H9 (cell line): Measurements from ENCODE around the gene ANKZF1. TPM values are rescaled to one million over a fixed set of nuclear protein-coding genes. Genes with fewer than 3 reads are reported as not detected.

Source experiments
- DNase-seq: peaks from one replicate; pipeline ENCODE4 v3.0.0-alpha.2; 2017
- H2AFZ ChIP-seq: one replicate; pipeline ENCODE4 v1.6.1; 2013; ENCODE audit warnings: mild to moderate bottlenecking, low read length, control low read depth, moderate library complexity
- H2AK5ac ChIP-seq: 2 replicates; pipeline ENCODE4 v1.6.1; 2013; ENCODE audit warnings: low read length, control low read depth, mixed read lengths; ENCODE audit not compliant: insufficient read length
- H2BK120ac ChIP-seq: one replicate; pipeline ENCODE4 v1.6.1; 2013; ENCODE audit warnings: low read depth, mild to moderate bottlenecking, low read length, control low read depth, inconsistent platforms; ENCODE audit not compliant: poor library complexity, severe bottlenecking
- H2BK12ac ChIP-seq: 2 replicates; pipeline ENCODE4 v1.6.1; 2013; ENCODE audit warnings: low read length, control low read depth, mixed read lengths, low read depth; ENCODE audit not compliant: insufficient read length
- H2BK15ac ChIP-seq: 2 replicates; pipeline ENCODE4 v1.6.1; 2013; ENCODE audit warnings: low read depth, low read length, control low read depth
- H2BK20ac ChIP-seq: one replicate; pipeline ENCODE4 v1.6.1; 2013; ENCODE audit warnings: low read depth, mild to moderate bottlenecking, low read length, control low read depth, inconsistent platforms; ENCODE audit not compliant: poor library complexity, severe bottlenecking
- H2BK5ac ChIP-seq: 2 replicates; pipeline ENCODE4 v1.6.1; 2013; ENCODE audit warnings: low read length, control low read depth, mixed read lengths; ENCODE audit not compliant: insufficient read length
- H3K14ac ChIP-seq: 2 replicates; pipeline ENCODE4 v1.6.1; 2013; ENCODE audit warnings: low read length, control low read depth; ENCODE audit not compliant: insufficient read depth
- H3K18ac ChIP-seq: 2 replicates; pipeline ENCODE4 v1.6.1; 2013; ENCODE audit warnings: low read depth, mild to moderate bottlenecking, mixed read lengths, low read length, control low read depth; ENCODE audit not compliant: insufficient read length
- H3K23ac ChIP-seq: 2 replicates; pipeline ENCODE4 v1.6.1; 2013; ENCODE audit warnings: low read length, control low read depth, mixed read lengths, low read depth; ENCODE audit not compliant: insufficient read length
- H3K23me2 ChIP-seq: 2 replicates; pipeline ENCODE4 v1.6.1; 2013; ENCODE audit warnings: low read depth, mild to moderate bottlenecking, mixed read lengths, low read length, control low read depth; ENCODE audit not compliant: insufficient read length, poor library complexity, severe bottlenecking
- H3K27ac ChIP-seq: 2 replicates; pipeline ENCODE4 v1.5.1; 2013; ENCODE audit warnings: low read length, control low read depth, mixed read lengths, low read depth; ENCODE audit not compliant: insufficient read length
- H3K27me3 ChIP-seq: 2 replicates; pipeline ENCODE4 v1.6.1; 2013; ENCODE audit warnings: low read length, control low read depth, inconsistent platforms; ENCODE audit not compliant: insufficient read depth
- H3K4ac ChIP-seq: 2 replicates; pipeline ENCODE4 v1.6.1; 2013; ENCODE audit warnings: low read depth, mild to moderate bottlenecking, control low read depth, inconsistent platforms, low read length, moderate library complexity
- H3K4me1 ChIP-seq: 2 replicates; pipeline ENCODE4 v1.6.1; 2013; ENCODE audit warnings: low read length, control low read depth, inconsistent platforms; ENCODE audit not compliant: insufficient read depth
- H3K4me2 ChIP-seq: 2 replicates; pipeline ENCODE4 v1.6.1; 2013; ENCODE audit warnings: low read length, control low read depth, mixed read lengths; ENCODE audit not compliant: insufficient read length, insufficient read depth
- H3K56ac ChIP-seq: 2 replicates; pipeline ENCODE4 v1.6.1; 2013; ENCODE audit warnings: low read depth, mild to moderate bottlenecking, mixed read lengths, low read length, control low read depth; ENCODE audit not compliant: insufficient read length
- H3K79me1 ChIP-seq: 2 replicates; pipeline ENCODE4 v1.6.1; 2013; ENCODE audit warnings: low read depth, mild to moderate bottlenecking, moderate library complexity, low read length, control low read depth, inconsistent platforms; ENCODE audit not compliant: insufficient read depth, poor library complexity, severe bottlenecking
- H3K79me2 ChIP-seq: 2 replicates; pipeline ENCODE4 v1.6.1; 2013; ENCODE audit warnings: low read length, control low read depth, inconsistent platforms; ENCODE audit not compliant: insufficient read depth
- H3K9ac ChIP-seq: 2 replicates; pipeline ENCODE4 v1.6.1; 2013; ENCODE audit warnings: low read length, control low read depth, mixed read lengths; ENCODE audit not compliant: insufficient read length; ENCODE audit errors: extremely low read depth
- H3K9me3 ChIP-seq: one replicate; pipeline ENCODE4 v1.6.1; 2013; ENCODE audit warnings: low read depth, low read length, inconsistent platforms; ENCODE audit not compliant: control insufficient read depth
- H3T11ph ChIP-seq: one replicate; pipeline ENCODE4 v1.6.1; 2013; ENCODE audit warnings: mild to moderate bottlenecking, low read length, control low read depth, inconsistent platforms
- H4K20me1 ChIP-seq: one replicate; pipeline ENCODE4 v1.6.1; 2013; ENCODE audit not compliant: control insufficient read depth, insufficient read length, insufficient read depth
- H4K5ac ChIP-seq: 2 replicates; pipeline ENCODE4 v1.6.1; 2013; ENCODE audit warnings: low read depth, mild to moderate bottlenecking, mixed read lengths, low read length, control low read depth; ENCODE audit not compliant: insufficient read length
- H4K8ac ChIP-seq: replicated peaks from 2 replicates; pipeline ENCODE4 v1.6.1; 2013; ENCODE audit warnings: low read length, control low read depth, mixed read lengths, low read depth; ENCODE audit not compliant: insufficient read length
- H4K91ac ChIP-seq: 2 replicates; pipeline ENCODE4 v1.6.1; 2013; ENCODE audit warnings: low read depth, mild to moderate bottlenecking, moderate library complexity, mixed read lengths, low read length, control low read depth; ENCODE audit not compliant: insufficient read length
- H3K27ac Mint-ChIP-seq, 3 experiments: 2 replicates in 2 of 3; 3 replicates in 1 of 3; pipeline ENCODE4 v1.8.0; 2020 to 2021; ENCODE audit warnings: mixed read lengths in 3 of 3, mild to moderate bottlenecking in 1 of 3, moderate library complexity in 1 of 3
- H3K27me3 Mint-ChIP-seq: 2 replicates; pipeline ENCODE4 v1.8.0; 2021; ENCODE audit warnings: low read depth, mild to moderate bottlenecking, moderate library complexity, mixed read lengths
- H3K36me3 Mint-ChIP-seq, 3 experiments: 2 replicates in 2 of 3; 3 replicates in 1 of 3; pipeline ENCODE4 v1.8.0; 2020 to 2021; ENCODE audit warnings: low read depth in 3 of 3, mixed read lengths in 3 of 3; ENCODE audit not compliant: insufficient read depth in 1 of 3
- H3K4me1 Mint-ChIP-seq, 2 experiments: 2 replicates each; pipeline ENCODE4 v1.8.0; 2020; ENCODE audit warnings: mixed read lengths in 2 of 2
- H3K4me3 Mint-ChIP-seq, 2 experiments: 2 replicates in 1 of 2; 3 replicates in 1 of 2; pipeline ENCODE4 v1.8.0; 2020 to 2021; ENCODE audit warnings: mild to moderate bottlenecking in 2 of 2, mixed read lengths in 2 of 2, moderate library complexity in 1 of 2
- H3K9me3 Mint-ChIP-seq, 2 experiments: 2 replicates in 1 of 2; 3 replicates in 1 of 2; pipeline ENCODE4 v1.8.0; 2020; ENCODE audit warnings: mild to moderate bottlenecking in 2 of 2, mixed read lengths in 2 of 2, moderate library complexity in 1 of 2
- WGBS: extraction: QIAGEN DNeasy Blood & Tissue Kit; methylation state at CpG from one replicate; pipeline ENCODE4 v1.1.7; 2013; ENCODE audit warnings: missing lambda C conversion rate, low lambda C conversion rate, mixed read lengths; ENCODE audit not compliant: insufficient read length; ENCODE audit errors: extremely low coverage; 5-methylcytosine and 5-hydroxymethylcytosine counted together
- total RNA-seq: library from RNA; stranded (reverse); gene quantifications from 2 replicates; pipeline ENCODE4 v1.2.1, GENCODE V29; 2021
- TF ChIP-seq, protein P1 (sequence below): fragments of 200-600 bp; sonication (generic); conservative IDR thresholded peaks from 3 replicates; pipeline ENCODE4 v1.8.0; 2021; ENCODE audit warnings: antibody characterized with exemption, mild to moderate bottlenecking

The ANKZF1 gene
- total RNA-seq, 1 experiment from 2014 or later = 55.4 TPM

DNA sequence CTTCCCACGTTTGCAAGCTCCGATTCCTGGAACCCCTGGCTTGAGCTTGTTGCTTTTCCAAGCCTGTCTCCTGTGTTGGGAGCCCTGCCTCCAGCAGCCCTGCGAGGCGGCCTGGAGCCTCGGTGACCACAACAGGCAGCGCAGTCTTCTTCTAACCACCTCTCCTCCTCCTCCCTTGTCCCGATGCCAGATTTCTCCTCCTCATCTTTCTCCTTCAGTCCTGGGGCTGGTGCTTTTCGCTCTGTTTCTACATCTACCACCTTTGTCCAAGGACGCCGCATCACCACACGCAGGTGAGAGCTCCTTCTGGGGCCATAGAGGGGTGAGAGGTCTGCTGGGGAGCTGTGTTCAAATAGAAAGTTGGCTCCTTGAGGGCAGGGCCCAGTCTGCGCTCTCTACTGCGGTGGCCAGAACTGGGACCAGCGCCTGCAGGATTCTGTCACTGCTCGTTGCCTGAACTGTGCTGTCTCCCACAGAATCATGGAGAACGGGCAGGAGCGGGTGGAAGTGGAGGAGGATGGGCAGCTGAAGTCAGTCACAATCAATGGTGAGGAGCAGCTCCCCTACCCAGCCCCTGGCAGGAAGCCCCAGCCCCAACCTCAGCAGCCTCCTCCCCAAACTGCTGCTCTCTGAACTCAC is 53.5 kb downstream of the ANKZF1 start:
- Histone ChIP-seq H3K79me2 (no peaks in the 10 kb centered on the region), H2BK120ac (no peak overlapping the region), H3K23ac (no peak overlapping the region), H3K79me1 (no peaks in the 10 kb centered on the region), H3K4me2 (no peak overlapping the region), H2AFZ (no peak overlapping the region), H2BK12ac (no peak overlapping the region), H4K91ac (no peak overlapping the region), H4K5ac (no peak overlapping the region), H4K20me1 (no peaks in the 10 kb centered on the region), H3K27me3 (no peaks in the 10 kb centered on the region), H3K23me2 (peaks cover 12% of the 10 kb centered on the region), H3K9ac (no peak overlapping the region), H2BK20ac (no peak overlapping the region), H3K56ac (no peak overlapping the region), H3K4me1 (no peaks in the 10 kb centered on the region; the same call in 1 of the 2 replicates), H3T11ph (no peak overlapping the region), H3K27ac (no peak overlapping the region), H2AK5ac (no peak overlapping the region), H2BK5ac (no peak overlapping the region), H3K18ac (no peak overlapping the region), H3K9me3 (no peaks in the 10 kb centered on the region), H3K4ac (no peak overlapping the region), H2BK15ac (no peak overlapping the region), H3K14ac (no peak overlapping the region), H4K8ac (no peak overlapping the region)
- Mint-ChIP-seq H3K4me1 (peaks cover 23 to 30% of the 10 kb centered on the region in 2 experiments), H3K27me3 (peaks cover under 1% of the 10 kb centered on the region; the same call in 1 of the 2 replicates), H3K9me3 (no peaks in the 10 kb centered on the region), H3K36me3 (peaks cover 4 to 34% (median 17%) of the 10 kb centered on the region in 3 experiments; a peak in 6 of 7 replicates), H3K27ac (no peak overlapping the region), H3K4me3 (no peak overlapping the region)
- TF ChIP-seq, protein P1, sequence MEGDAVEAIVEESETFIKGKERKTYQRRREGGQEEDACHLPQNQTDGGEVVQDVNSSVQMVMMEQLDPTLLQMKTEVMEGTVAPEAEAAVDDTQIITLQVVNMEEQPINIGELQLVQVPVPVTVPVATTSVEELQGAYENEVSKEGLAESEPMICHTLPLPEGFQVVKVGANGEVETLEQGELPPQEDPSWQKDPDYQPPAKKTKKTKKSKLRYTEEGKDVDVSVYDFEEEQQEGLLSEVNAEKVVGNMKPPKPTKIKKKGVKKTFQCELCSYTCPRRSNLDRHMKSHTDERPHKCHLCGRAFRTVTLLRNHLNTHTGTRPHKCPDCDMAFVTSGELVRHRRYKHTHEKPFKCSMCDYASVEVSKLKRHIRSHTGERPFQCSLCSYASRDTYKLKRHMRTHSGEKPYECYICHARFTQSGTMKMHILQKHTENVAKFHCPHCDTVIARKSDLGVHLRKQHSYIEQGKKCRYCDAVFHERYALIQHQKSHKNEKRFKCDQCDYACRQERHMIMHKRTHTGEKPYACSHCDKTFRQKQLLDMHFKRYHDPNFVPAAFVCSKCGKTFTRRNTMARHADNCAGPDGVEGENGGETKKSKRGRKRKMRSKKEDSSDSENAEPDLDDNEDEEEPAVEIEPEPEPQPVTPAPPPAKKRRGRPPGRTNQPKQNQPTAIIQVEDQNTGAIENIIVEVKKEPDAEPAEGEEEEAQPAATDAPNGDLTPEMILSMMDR = no peak
- no CpG with 5 or more reads among the region's 17 CpGs for WGBS
- DNase-seq = no peak
